Measurements from ENCODE around the gene CCDC91.

DNA sequence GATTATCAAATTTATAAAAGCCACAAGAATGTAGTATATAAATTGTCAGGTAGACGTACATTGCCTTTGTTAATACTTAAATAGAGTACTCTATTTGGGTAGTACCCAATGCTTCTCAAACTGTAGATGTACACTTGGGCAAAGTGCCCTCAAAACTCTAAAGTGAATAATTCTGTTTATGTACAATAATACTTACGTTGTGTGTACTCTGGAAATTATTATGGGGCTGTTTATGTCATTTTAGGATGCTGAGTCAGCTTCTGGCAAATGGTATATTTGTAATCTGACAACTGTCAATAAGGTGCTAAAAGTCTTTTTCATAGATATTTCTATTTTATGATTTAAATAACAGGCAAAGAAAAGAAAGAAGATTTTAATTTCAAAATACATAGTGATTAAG, 102.4 kb downstream of the CCDC91 start:
- TF ChIP-seq, protein P1, sequence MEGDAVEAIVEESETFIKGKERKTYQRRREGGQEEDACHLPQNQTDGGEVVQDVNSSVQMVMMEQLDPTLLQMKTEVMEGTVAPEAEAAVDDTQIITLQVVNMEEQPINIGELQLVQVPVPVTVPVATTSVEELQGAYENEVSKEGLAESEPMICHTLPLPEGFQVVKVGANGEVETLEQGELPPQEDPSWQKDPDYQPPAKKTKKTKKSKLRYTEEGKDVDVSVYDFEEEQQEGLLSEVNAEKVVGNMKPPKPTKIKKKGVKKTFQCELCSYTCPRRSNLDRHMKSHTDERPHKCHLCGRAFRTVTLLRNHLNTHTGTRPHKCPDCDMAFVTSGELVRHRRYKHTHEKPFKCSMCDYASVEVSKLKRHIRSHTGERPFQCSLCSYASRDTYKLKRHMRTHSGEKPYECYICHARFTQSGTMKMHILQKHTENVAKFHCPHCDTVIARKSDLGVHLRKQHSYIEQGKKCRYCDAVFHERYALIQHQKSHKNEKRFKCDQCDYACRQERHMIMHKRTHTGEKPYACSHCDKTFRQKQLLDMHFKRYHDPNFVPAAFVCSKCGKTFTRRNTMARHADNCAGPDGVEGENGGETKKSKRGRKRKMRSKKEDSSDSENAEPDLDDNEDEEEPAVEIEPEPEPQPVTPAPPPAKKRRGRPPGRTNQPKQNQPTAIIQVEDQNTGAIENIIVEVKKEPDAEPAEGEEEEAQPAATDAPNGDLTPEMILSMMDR (IDR thresholded peaks at IDR 0.05; ENCODE audit: poor library complexity, severe bottlenecking): no peak
- no peak for TF ChIP-seq SMC3 (conservative IDR thresholded peaks at IDR 0.05; ENCODE audit: poor library complexity)

Data from neural cell (in vitro differentiated cells).